Gastroesophageal sphincter (tissue), 3 donors: ENCODE data around the gene SLC2A11.

Source experiments
- POLR2AphosphoS5 ChIP-seq: sonication (generic); formaldehyde crosslinking; IDR thresholded peaks from one replicate; pipeline ENCODE4 v1.6.1; 2017; ENCODE audit warnings: antibody characterized with exemption
- TF ChIP-seq, protein P1 (sequence below), 4 experiments: fragments of 200-600 bp in 2 of 4; fragments of 450-650 bp in 2 of 4; sonication (generic) in 1 of 4; IDR thresholded peaks; one replicate each; pipeline ENCODE4 v1.5.1; 2017 to 2019; ENCODE audit warnings: antibody characterized with exemption in 4 of 4, mild to moderate bottlenecking in 2 of 4, moderate library complexity in 2 of 4

DNA sequence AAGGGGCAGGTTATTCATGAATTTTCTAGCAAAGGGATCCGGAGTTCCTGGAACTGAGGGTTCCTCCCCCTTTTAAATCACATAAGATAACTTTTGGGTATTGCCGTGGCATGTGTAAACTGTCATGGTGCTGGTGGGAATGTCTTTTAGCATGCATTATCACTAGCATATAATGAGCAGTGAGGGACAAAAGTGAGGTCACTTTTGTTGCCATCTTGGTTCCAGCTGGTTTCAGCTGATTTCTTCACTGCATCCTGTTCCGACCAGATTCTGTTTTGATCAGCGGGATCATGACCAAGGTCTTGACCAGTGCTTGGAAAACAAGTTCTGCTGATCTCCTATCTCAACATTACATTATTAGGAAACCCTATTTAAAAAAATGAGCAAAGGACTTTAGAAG, 43.9 kb downstream of the SLC2A11 start:
- TF ChIP-seq, protein P1, sequence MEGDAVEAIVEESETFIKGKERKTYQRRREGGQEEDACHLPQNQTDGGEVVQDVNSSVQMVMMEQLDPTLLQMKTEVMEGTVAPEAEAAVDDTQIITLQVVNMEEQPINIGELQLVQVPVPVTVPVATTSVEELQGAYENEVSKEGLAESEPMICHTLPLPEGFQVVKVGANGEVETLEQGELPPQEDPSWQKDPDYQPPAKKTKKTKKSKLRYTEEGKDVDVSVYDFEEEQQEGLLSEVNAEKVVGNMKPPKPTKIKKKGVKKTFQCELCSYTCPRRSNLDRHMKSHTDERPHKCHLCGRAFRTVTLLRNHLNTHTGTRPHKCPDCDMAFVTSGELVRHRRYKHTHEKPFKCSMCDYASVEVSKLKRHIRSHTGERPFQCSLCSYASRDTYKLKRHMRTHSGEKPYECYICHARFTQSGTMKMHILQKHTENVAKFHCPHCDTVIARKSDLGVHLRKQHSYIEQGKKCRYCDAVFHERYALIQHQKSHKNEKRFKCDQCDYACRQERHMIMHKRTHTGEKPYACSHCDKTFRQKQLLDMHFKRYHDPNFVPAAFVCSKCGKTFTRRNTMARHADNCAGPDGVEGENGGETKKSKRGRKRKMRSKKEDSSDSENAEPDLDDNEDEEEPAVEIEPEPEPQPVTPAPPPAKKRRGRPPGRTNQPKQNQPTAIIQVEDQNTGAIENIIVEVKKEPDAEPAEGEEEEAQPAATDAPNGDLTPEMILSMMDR (IDR thresholded peaks at IDR 0.05), result no peak
- TF ChIP-seq POLR2AphosphoS5, result no peak
